Nephron progenitor cell (in vitro differentiated cells): ENCODE data around the gene SLC29A4.
A peak's percentile ranks its signal among the peaks of the same experiment; 100 is the strongest.
"Not testable (repeated sequence)": the region's sequence is repeated elsewhere in the genome, so short reads cannot be mapped to it uniquely, and the experiment has no call there.

ENCODE experiments used
- DNase-seq: peaks from one replicate; pipeline ENCODE4 v3.0.0; 2021
- H3K27ac Mint-ChIP-seq: 2 replicates; pipeline ENCODE4 v1.8.0; 2021; ENCODE audit warnings: mild to moderate bottlenecking, moderate library complexity, mixed read lengths
- H3K27me3 Mint-ChIP-seq: 2 replicates; pipeline ENCODE4 v1.8.0; 2021; ENCODE audit warnings: mild to moderate bottlenecking, low read depth, mixed read lengths; ENCODE audit not compliant: poor library complexity
- H3K36me3 Mint-ChIP-seq: 2 replicates; pipeline ENCODE4 v1.8.0; 2021; ENCODE audit warnings: low read depth, mixed read lengths
- H3K4me1 Mint-ChIP-seq: 2 replicates; pipeline ENCODE4 v1.8.0; 2021; ENCODE audit warnings: mixed read lengths
- H3K4me3 Mint-ChIP-seq: 2 replicates; pipeline ENCODE4 v1.8.0; 2021; ENCODE audit warnings: mild to moderate bottlenecking, moderate library complexity, mixed read lengths
- H3K9me3 Mint-ChIP-seq: 2 replicates; pipeline ENCODE4 v1.8.0; 2021; ENCODE audit warnings: mild to moderate bottlenecking, moderate library complexity, mixed read lengths
- CTCF ChIP-seq: fragments of 200-600 bp; sonication (generic); IDR thresholded peaks from 2 replicates; pipeline ENCODE4 v1.5.0; 2021; ENCODE audit warnings: antibody characterized with exemption

Gene SLC29A4

GRCh38 chr7:5248201-5248885 is 34.4 kb upstream of the SLC29A4 start:
- Mint-ChIP-seq H3K36me3 (no peaks in the 10 kb centered on the region), H3K4me3 (no peak overlapping the region)

GRCh38 chr7:5250787-5251186 is 32.0 kb upstream of the SLC29A4 start:
- H3K9me3 Mint-ChIP-seq, result peaks cover 11% of the 10 kb centered on the region

More at GRCh38 chr7:5248201-5248885, 34.4 kb upstream of the SLC29A4 start:
- Mint-ChIP-seq H3K9me3 (peaks cover 11% of the 10 kb centered on the region), H3K4me1 (peaks cover 19% of the 10 kb centered on the region), H3K27ac (peak overlapping the region; percentile 71), H3K27me3 (peaks cover 9% of the 10 kb centered on the region)
- no peak for TF ChIP-seq CTCF
- peak; percentile 28 for DNase-seq

GRCh38 chr7:5253529-5253928 is 29.2 kb upstream of the SLC29A4 start:
- not testable (repeated sequence) for DNase-seq, H3K36me3 Mint-ChIP-seq, H3K9me3 Mint-ChIP-seq, H3K4me3 Mint-ChIP-seq
- Mint-ChIP-seq H3K27ac (peak overlapping the region; percentile 93), H3K27me3 (peaks cover 11% of the 10 kb centered on the region), H3K4me1 (peaks cover 18% of the 10 kb centered on the region)

More at GRCh38 chr7:5250787-5251186, 32.0 kb upstream of the SLC29A4 start:
- peaks cover 11% of the 10 kb centered on the region for H3K27me3 Mint-ChIP-seq
- not testable (repeated sequence) for DNase-seq, H3K36me3 Mint-ChIP-seq, H3K27ac Mint-ChIP-seq, H3K4me3 Mint-ChIP-seq
- H3K4me1 Mint-ChIP-seq, result peaks cover 25% of the 10 kb centered on the region

- H3K9me3 Mint-ChIP-seq, H3K4me3 Mint-ChIP-seq, DNase-seq, H3K27ac Mint-ChIP-seq, H3K36me3 Mint-ChIP-seq: not testable (repeated sequence)
- Mint-ChIP-seq H3K4me1 (peaks cover 12% of the 10 kb centered on the region), H3K27me3 (peaks cover 11% of the 10 kb centered on the region)
Measured at GRCh38 chr7:5254371-5254770, 28.4 kb upstream of the SLC29A4 start.

- Mint-ChIP-seq H3K9me3 (no peaks in the 10 kb centered on the region), H3K4me1 (peaks cover 12% of the 10 kb centered on the region), H3K27ac (no peak overlapping the region), H3K27me3 (peaks cover 11% of the 10 kb centered on the region), H3K36me3 (no peaks in the 10 kb centered on the region), H3K4me3 (no peak overlapping the region)
- TF ChIP-seq CTCF, result no peak
- no peak for DNase-seq
Measured at GRCh38 chr7:5255832-5256231, 26.9 kb upstream of the SLC29A4 start.

GRCh38 chr7:5260530-5261068 is 22.1 kb upstream of the SLC29A4 start:
- not testable (repeated sequence) for H3K36me3 Mint-ChIP-seq, DNase-seq, H3K27me3 Mint-ChIP-seq, H3K27ac Mint-ChIP-seq, H3K4me3 Mint-ChIP-seq, H3K9me3 Mint-ChIP-seq
- H3K4me1 Mint-ChIP-seq, result peaks cover 18% of the 10 kb centered on the region

GRCh38 chr7:5263066-5263465 is 19.7 kb upstream of the SLC29A4 start:
- H3K4me1 Mint-ChIP-seq, result peaks cover 26% of the 10 kb centered on the region
- H3K27me3 Mint-ChIP-seq, H3K9me3 Mint-ChIP-seq, H3K36me3 Mint-ChIP-seq: not testable (repeated sequence)
- peak overlapping the region; percentile 31 for H3K4me3 Mint-ChIP-seq
- peak; percentile 43 for DNase-seq
- peak overlapping the region; percentile 22 for H3K27ac Mint-ChIP-seq

- no peak for TF ChIP-seq CTCF
- no peak overlapping the region for H3K27ac Mint-ChIP-seq
- H3K4me1 Mint-ChIP-seq, result peaks cover 26% of the 10 kb centered on the region
- peaks cover 5% of the 10 kb centered on the region for H3K9me3 Mint-ChIP-seq
- peaks cover 12% of the 10 kb centered on the region for H3K27me3 Mint-ChIP-seq
- no peak overlapping the region for H3K4me3 Mint-ChIP-seq
- no peaks in the 10 kb centered on the region for H3K36me3 Mint-ChIP-seq
- DNase-seq, result no peak
Measured at GRCh38 chr7:5265320-5266190, 17.2 kb upstream of the SLC29A4 start.
